ENCODE measurements around the gene KLC4.
"Not testable (repeated sequence)": the region's sequence is repeated elsewhere in the genome, so short reads cannot be mapped to it uniquely, and the experiment has no call there.

The KLC4 gene

DNA sequence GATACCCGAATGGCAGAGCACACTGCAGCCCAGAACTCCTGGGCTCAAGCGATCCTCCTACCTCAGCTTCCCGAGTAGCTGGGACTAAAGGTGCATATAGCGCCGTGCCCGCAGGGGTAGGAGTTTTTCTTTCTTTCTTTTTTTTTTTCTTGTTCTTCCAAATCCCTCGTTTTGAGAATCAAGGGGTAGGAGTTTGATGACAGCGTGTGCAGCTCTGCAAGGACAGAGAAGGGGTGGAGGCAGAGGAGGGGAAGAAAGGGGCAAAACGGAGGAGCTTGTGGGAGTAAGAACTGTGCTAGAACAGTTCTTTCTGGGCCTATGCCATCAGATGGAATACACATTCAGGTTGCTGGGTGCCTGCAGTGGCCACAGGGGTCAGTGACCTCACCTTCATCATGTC is 22.7 kb upstream of the KLC4 start:
- DNase-seq: no peak

GRCh38 chr6:43037197-43037596 is 22.2 kb upstream of the KLC4 start:
- no peak for DNase-seq

DNA sequence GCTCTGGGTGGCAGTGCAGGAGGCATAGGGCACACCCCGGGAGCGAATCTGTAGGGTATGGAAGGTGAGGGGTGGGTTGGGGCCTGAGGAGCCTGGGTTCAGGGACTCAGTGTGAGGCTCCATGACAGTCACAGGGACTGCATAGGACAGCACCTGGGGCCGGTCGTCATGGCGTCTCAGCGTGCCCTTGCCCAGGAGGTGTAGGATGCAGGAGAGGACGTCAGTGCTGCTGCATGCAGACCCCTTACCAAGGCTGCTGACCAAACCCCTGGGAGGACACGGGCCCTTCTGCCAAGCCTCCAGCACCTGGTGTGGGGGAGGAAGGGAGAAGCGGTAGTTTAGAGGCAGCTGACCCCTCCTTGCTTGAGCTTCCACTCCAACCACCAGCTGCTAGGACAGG is 21.7 kb upstream of the KLC4 start:
- no peak for DNase-seq

GRCh38 chr6:43038727-43039126 is 20.7 kb upstream of the KLC4 start:
- DNase-seq: no peak

- no peak for DNase-seq
These were observed 18.7 kb upstream of the KLC4 start for GRCh38 chr6:43040542-43041257.

DNA sequence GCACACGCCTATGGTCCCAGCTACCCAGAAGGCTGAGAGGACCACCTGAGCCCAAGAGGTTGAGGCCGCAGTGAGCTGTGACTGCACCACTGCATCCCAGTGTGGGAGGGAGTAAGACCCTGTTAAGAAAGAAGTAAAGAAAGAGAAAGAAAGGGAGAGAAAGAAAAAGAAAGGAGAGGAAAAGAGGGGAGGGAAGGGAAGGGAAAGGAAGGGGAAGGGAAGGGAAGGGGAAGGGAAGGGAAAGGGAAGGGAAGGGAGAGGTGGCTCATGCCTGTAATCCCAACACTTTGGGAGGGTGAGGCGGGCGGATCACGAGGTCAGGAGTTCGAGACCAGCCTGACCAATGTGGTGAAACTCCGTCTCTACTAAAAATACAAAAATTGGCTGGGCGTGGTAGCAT is 18.0 kb upstream of the KLC4 start:
- DNase-seq: not testable (repeated sequence)

DNA sequence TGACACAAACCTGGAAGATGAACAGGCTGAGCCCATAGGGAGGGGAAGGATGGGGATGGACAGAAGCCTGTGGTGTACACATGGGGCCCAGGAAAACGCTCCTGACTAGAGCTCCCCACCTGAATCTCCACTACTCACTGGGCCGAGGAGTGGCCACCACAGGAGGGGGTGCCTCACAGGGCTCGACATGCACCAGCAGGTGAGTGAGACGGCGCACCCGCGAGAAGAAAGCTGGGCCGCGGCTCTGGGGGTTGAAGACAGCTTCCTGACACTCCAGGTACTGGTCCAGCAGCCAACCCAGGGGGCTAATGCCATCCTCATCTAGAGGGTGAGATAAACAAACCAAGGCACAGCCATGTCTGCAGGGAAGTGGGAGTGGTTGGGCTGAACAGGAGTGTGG is 16.1 kb upstream of the KLC4 start:
- DNase-seq: no peak

- DNase-seq: no peak
These were observed 14.0 kb upstream of the KLC4 start for GRCh38 chr6:43045371-43045930.

GRCh38 chr6:43047998-43048397 is 11.4 kb upstream of the KLC4 start:
- no peak for DNase-seq

GRCh38 chr6:43050981-43051380 is 8.4 kb upstream of the KLC4 start:
- no peak for DNase-seq

DNA sequence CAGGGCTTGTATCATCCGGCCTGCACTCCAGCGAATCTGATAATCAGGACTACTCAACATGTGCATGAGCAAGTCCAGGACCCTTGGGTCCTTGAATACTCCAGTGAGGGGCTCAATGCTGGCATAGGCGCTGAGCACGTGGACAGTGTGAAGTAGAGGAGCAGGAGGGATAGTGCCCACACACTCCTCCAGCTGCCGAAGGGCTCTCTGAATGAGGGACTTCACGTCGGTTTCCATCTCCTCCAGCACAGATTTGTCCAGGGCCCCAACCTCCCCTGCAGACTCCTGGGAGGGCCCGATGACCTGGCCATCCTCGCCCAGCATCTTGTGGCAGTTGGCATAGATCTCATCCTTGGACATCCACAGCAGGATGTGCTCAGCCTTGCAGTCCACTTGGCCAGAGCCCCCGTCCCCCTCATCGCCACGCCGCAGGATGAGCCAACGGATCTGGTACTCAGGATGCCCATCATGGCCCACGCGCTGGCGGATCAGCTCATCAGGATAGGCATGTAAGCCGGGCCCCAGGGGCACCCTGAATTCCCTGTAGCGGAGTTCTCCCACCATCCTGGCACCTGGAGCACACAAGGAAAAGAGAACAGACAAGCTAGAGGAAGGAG is 7.1 kb upstream of the KLC4 start:
- no peak for DNase-seq

DNA sequence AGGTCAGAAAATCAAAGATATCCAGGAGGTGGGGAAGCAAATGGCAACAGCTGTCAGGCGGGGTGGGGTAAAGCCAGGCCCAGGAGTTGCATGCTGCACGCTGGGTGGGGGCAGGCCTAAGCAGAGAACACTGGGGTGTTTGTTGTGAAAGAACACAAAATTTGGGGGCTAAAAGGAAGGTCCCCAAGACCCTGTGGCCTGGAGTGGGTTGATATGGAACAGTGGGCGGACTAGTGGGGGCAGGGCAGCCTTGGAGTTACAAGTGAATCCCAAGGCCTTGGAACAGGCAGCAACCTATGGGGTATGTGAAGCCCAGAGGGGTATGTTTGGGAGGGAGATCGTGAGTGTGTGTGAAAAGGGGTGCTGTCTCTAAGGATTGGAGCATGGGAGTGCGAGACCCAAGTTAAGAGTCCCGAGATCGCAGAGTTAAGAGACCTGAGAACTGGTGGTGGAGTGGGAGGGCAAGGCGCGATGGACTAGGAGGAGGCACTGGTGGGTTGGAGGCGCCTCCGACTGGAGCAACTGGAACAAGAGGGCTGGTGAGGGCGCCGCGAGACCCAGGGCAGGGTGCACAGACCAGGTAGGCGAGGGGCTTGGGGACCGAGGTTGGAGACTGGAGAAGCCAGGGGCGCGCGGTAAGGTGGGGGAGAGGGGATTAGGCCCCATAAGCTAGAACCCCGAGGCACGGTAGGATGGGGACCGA is 6.4 kb upstream of the KLC4 start:
- peak; percentile 18 for DNase-seq

- peak; percentile 96 for DNase-seq
These were observed 5.8 kb upstream of the KLC4 start, which contains the start of gene CUL7 for GRCh38 chr6:43053545-43054205. Gene CUL7 (minus strand): TSS chr6:43053851. CDS start chr6:43052788, 1,063 bp downstream.

DNA sequence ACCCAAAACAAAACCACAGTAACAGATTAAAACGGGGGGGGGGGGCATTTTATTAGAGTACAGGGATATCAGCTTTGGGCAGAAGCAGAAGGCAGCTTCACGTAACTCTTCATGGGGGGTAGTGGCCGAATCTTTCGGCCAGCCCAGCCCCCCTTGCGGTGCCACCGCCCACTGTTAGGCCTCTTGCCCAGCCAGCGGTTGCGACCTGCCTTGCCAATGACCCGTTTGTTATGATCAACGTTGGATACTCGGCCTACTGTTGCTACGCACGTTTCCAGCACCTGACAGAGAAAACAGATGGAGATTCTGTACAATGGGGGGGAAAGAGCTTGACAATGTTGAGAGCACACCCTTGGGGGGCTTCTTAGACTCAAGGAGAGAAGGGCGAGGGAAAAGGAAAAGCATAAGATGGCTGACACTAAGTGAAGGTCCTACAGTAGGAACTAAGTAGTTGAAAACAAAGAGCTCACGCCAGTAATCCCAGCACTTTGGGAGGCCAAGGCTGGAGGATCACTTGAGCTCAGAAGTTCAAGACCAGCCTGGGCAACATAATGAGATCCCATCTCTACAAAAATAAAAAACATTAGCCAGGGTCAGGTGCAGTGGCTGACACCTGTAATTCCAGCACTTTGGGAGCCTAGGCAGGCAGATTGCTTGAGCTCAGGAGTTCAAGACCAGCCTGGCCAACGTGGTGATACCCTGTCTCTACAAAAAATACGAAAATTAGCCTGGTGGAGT is 5.1 kb upstream of the KLC4 start:
- no peak for DNase-seq

DNA sequence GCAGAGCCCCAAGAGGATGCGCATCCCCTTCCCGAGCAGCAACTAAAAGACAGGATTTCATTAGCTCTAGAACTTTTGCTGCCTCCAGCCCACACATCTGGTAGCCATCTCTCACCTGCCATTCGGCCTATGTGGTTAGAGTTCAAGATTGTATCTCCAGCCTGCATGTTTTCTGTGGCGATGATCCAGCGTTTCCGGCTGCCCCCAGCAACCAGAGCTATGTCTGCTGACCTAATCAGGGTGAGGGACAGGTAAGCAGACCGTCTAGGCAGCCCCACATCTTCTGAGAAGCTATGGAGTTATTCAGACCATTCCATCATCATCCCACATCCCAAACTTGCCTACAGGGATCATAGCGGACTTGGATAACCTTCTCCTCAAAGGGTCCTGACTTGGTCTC is 3.5 kb upstream of the KLC4 start:
- no peak for DNase-seq

DNA sequence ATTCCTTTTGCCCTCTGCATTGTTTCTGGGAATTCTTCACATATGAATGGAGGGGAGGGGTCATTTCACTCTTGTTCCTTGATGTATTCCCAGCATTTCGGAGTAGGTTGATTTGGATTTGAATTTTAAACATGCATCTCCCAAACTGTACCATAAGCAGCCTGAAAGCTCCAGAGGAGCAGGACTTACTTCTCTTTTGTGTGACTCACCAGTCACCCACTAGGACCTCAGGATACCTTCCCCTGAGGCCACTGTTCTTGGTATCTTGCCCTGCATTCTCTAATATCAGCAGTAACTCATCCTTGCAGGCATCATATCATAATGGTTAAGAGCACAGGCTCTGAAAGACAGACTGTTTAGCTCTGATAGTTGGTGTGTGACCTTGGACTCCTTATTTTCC is 900 bp upstream of the KLC4 start:
- DNase-seq: no peak

- no peak for DNase-seq
These were observed 763 bp downstream of the KLC4 start for GRCh38 chr6:43060034-43060754.

DNA sequence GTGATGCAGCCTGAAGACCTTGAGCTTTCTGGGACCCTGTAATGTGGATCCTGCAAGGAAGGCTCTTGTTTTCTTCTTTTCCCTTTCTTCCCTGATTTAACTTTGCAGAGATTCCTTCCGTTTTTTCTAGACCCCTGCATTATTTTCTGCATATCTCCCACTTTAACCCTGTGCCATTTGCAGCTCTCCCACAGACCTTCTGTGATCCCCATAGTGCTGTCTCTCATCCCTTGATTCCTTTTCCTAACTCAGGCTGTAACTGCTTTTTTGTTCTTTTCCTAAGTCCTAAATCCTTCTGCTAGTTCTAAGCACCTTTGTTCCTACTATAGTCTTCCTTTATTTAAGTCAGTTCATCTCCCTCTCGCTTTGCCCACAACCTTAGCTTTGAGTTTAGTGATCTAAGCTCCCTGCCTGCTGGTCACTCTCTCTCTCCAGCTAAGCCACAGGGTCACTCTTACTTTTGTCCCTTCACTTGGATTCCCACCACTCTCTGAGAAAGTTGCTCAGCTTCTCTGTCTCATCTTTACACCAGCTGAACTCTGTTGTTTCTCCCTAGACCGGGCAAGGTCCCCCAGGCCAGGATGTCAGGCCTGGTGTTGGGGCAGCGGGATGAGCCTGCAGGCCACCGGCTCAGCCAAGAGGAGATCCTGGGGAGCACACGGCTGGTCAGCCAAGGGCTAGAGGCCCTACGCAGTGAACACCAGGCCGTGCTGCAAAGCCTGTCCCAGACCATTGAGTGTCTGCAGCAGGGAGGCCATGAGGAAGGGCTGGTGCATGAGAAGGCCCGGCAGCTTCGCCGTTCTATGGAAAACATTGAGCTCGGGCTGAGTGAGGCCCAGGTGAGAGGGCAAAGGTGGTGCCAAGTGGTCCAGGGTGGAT is 1.6 kb downstream of the KLC4 start:
- no peak for DNase-seq

- DNase-seq: no peak
These were observed 2.4 kb downstream of the KLC4 start for GRCh38 chr6:43061861-43062260.

DNA sequence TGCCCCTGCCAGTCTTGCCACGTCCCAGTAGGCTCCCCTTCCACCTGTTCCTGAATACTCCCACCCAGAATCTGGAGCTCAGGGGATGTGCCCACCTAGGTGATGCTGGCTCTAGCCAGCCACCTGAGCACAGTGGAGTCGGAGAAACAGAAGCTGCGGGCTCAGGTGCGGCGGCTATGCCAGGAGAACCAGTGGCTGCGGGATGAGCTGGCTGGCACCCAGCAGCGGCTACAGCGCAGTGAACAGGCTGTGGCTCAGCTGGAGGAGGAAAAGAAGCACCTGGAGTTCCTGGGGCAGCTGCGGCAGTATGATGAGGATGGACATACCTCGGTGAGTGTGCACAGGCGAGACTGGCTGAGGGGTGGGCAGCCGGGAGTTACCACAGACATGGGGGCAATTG is 3.4 kb downstream of the KLC4 start:
- no peak for DNase-seq

All from fibroblast of skin of abdomen (primary cell).